Hippocampal formation (tissue), 2 donors: ENCODE results near the gene SUN5.

Source experiments
- DNase-seq, 2 donors: peaks; one replicate each; lab custom pipeline; 2025; lab: John Stamatoyannopoulos, UW

Gene SUN5

DNA sequence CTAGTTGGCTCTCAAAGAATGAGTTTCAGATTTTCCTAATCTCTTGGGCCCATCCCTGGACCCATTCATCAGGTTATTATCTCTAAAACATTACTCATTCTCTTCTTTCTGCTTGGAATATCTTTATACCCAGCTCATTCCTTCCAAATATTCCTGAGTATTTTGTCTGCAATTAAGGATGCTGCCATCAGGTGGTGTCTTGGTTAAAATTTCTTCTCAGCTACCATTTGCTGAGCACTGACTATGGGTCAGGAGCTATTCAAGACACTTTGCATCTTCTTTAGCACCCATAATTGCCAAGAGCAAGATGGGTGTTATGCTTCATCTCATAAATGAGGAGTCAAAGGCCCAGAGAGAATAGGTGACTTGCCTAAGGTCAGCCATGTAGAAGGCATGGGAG lies 8.4 kb downstream of the SUN5 start:
- DNase-seq: no peak

DNA sequence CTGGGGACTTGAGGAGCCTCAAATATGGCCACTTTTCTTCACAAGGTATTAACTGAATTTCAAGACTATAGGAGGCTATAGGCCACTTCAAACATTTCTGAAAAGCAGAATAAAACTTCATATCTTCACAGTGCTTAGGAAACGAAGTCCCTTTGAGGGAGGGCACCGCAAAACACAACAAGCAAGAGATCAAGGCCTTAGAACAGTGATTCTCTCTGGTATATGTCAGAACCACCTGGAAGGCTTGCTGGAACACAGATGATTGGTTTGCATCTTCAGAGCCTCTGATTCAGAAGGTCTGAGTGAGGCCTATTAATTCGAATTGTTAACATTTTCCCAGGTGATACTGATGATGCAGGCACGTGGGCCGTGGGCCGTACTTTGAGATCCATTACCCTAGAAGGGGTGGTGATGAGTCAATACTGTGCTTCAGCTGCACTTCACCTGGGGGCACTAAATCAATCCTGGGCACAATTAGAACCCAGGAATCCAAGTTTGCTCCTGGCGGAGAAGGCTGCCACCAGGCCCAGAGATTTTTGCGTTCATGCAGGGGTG lies 10.7 kb downstream of the SUN5 start:
- DNase-seq: no peak

- DNase-seq: no peak
These were observed 12.2 kb downstream of the SUN5 start for GRCh38 chr20:32991792-32992641.

DNA sequence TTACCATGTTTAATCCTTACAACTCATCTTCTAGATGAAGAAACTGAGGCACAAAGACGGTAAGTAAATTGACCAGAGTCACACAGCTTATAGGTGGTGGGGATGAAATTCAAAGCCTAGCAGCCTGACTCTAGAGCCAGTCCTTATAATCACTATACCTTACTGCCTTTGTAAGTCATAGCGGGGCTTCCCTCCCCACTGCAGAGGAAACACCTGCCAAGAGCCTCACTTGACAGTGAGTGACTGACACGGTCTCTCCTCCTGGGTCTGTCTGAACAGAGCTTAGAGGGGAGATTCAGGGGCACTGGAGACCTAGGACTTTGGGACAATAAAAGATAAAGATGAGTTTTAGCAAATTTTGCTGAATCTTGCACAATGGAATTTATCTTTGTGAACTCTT lies 12.8 kb downstream of the SUN5 start:
- no peak for DNase-seq

DNA sequence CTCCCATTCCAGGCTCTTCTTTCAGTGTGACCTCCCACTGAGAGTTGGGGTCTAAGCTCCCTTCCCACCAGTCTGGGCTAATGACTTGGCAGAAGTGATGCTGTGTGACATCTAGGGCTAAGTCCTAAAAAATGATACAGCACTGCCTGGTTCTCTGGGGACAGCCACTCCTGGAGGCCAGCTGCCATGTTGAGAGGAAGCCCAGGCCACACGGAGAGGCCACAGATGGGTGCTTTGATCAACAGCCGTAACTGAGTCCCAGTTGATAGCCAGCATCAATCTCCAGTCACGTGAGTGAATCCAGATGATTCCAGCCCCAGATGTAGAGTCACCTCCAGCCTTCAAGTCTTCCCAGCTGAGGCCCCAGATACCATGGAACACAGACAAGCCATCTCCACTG lies 13.8 kb downstream of the SUN5 start:
- no peak for DNase-seq

GRCh38 chr20:32989507-32990283 lies 14.5 kb downstream of the SUN5 start:
- DNase-seq: no peak

- DNase-seq: no peak
These were observed 16.2 kb downstream of the SUN5 start for GRCh38 chr20:32988008-32988407.

GRCh38 chr20:32987044-32987825 lies 17.0 kb downstream of the SUN5 start:
- DNase-seq: no peak

DNA sequence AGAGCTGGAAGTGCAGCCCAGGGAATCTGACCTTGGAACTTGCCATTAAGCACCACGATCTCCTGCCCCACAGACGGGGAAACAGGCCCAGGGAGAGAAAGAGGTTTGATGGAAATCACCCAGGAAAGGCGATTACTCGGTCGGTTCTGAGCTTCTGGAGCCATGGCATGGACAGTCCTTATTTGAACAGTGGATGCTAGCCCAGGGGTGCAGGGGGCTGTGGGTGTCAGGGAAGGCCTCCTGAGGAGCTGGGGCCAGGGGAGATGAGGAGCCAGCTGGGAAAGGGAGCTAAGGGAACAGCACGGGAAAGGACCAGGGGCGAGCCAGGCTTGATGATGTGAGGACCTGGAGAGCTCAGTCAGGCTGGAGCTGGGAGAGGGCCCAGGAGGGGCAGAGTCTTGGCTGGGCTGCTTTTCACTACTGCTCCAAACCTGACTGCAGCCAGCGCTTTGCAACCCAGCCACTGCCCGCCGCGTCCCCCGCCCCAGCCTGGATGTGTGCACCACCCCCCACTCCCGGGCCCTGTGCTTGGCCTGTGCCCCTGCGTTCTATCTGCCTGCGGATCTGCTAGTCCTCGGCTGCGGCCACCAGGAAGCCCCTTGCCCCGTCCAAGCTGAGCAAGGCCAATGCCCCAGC lies 17.8 kb downstream of the SUN5 start:
- no peak for DNase-seq

DNA sequence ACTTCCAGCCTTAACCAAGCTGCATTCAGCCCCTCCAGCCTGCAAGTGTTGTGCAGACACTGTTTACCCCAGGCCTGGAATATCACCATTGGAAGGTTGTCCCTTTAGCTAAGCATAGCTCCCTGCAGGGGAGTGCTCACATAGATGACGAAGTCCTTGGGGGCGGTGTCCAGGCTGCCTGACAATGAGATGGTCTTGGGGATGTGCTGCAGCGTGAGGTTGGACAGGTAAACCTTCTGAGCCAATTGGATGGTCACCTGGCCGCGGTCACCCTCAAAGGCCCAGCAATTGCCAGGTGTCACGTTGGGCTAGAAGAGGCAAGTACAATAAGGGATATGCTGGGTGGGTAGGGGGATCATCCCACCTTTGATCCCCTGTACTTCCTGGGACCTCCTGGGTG lies 18.6 kb downstream of the SUN5 start:
- DNase-seq: no peak

DNA sequence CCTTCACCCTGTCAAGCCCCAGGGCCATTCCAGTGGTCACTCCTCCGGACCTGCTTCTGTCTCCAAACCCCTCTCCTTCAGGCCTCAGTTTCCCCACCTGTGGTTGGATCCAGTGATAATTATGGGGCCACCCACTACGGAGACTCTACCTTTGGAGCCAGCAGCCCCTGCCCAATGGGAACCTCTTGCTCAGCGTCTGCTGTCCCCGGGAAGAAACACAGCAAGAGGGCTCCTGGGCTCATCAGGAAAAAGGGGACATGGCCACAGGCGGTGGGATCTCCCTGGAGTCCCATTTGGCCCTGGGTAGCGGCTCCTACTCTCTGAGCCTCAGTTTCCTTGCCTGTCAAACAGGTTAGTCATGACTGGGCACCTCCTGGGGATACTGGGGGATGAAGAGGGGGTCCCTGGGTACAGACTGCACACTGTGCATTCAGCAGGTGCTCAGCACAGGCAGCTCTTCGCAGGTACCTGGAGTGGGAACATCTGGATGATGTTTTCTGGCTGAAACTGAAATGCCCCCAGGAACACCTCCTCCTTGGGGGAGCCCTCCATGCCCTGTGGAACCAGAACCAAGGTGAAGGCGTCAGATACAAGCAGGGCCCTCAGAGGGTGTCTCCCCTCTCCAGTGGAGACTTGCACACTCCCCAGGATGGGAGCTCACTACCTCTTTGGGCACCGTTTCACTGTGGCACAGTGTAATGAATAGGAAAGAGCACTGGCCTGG lies 19.4 kb downstream of the SUN5 start:
- DNase-seq: no peak

- peak; percentile 54 to 62 for DNase-seq
These were observed 20.0 kb downstream of the SUN5 start for GRCh38 chr20:32984196-32984595.

GRCh38 chr20:32983459-32984112 lies 20.6 kb downstream of the SUN5 start:
- no peak for DNase-seq

DNA sequence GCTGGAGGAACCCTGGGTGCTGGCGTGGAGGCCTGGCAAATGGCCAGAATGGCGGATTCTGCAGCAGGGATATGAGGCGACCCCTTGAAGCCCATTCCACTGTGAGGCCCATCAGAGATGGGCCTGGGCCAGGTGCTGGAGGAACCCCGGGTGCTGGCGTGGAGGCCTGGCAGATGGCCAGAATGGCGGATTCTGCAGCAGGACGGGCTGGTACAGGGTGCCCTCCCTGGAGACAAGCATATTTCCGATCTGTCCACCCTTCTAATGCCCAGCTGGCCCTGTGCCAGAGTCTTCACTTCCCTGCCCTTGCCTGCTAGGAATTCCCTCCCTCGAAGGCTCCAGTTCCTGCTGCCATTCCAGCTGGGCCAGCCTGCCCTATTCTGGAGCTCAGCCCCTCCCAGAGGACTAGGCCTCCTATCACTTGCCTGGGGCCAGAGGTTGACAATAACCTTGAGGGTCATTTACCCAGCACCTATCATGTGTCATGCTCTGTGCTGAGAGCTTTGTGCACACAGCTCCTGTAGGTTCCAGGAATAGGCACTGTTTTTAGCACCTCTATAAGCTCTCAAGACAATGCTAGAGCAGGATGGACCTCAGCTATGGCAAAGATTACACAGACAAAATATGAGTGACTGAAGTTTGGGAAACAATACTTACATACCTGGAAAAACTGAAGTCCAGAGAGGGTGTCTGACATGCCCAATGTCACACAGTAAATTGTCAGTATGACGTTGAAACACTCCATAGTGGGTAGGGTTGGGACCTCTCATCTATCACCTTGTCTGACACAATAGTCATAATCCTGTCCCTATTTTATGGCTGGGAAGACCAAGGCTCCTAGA lies 21.4 kb downstream of the SUN5 start:
- DNase-seq: peak in 1 of 2 donors; percentile 27

DNA sequence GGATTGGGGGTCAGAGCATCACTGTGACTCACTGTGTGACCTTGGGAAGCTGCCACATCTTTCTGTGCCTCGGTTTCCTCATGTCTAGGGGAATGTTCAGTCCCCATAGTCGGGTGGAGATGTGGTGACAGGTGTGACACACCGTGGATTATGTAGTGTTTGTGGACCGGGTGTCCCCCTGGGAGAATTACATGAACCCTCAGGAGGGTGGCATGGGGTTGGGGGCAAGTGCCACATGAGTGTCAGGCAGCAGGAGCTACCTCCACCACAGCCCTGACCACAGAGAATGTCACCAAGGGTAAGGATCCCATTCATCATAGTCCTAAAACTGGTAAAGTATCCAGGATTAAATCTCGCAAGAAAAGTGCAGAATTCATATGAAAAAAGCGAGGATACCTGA lies 23.2 kb downstream of the SUN5 start:
- no peak for DNase-seq

- DNase-seq: peak; percentile 91 to 92
These were observed 23.9 kb downstream of the SUN5 start for GRCh38 chr20:32980131-32980941.

GRCh38 chr20:32979201-32979998 lies 24.8 kb downstream of the SUN5 start:
- no peak for DNase-seq

DNA sequence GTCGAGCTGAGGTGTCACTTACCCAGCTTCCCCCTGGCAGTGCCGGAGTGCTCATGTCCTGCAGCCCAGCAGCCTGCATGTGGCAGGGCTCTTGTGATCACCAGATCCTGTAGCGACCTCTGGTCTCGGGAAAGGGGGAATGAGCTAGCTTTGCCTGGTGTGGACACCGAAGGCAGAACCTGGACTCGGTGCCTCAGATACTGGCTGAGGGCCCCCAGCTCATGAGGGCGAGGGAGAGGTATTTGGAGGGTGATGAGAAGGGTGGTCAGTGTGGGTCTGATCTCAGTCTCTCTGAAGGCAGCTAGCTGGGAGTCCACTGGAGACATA lies 26.3 kb downstream of the SUN5 start:
- no peak for DNase-seq
